SK-N-SH (cell line): Measurements from ENCODE around the gene CTNS. TPM values are rescaled to one million over a fixed set of nuclear protein-coding genes. Genes with fewer than 3 reads are reported as not detected.

ENCODE experiments used
- CTCF ChIA-PET: fragments of 300-600, 350-600 bp; formaldehyde crosslinking; extraction: SDS; loops from one replicate; lab custom pipeline; 2021; lab: Yijun Ruan, JAX
- POLR2A ChIA-PET: fragments of 350-600 bp; sonication (Branson Sonifier 250); formaldehyde crosslinking; extraction: SDS; loops from one replicate; lab custom pipeline; 2020; ENCODE audit warnings: antibody characterized with exemption, inconsistent platforms; lab: Yijun Ruan, JAX
- DNase-seq: peaks from one replicate; pipeline ENCODE4 v3.0.0; 2012
- H2AFZ ChIP-seq: fragments of 200-600 bp; sonication (generic); 2 replicates; pipeline ENCODE4 v1.8.1; 2016; ENCODE audit warnings: antibody characterized with exemption, mild to moderate bottlenecking, low read depth
- H3F3A ChIP-seq: fragments of 200-600 bp; sonication (generic); replicated peaks from 2 replicates; pipeline ENCODE3; 2016; ENCODE audit warnings: antibody characterized with exemption, mild to moderate bottlenecking; ENCODE audit not compliant: insufficient read depth
- H3K27ac ChIP-seq, 2 experiments: fragments of 200-500 bp in 1 of 2; fragments of 200-600 bp in 1 of 2; sonication (Bioruptor generic) in 1 of 2; sonication (generic), shearing (Covaris generic) in 1 of 2; 2 replicates each; pipeline versions ENCODE4 v1.5.1 to v1.6.1; 2014 to 2016; ENCODE audit warnings: low read depth in 2 of 2, inconsistent platforms in 1 of 2, low read length in 1 of 2, mild to moderate bottlenecking in 1 of 2, mixed read lengths in 1 of 2
- H3K27me3 ChIP-seq: fragments of 200-600 bp; sonication (generic), shearing (Covaris generic); 2 replicates; pipeline ENCODE4 v1.6.1; 2016; ENCODE audit warnings: mixed run types; ENCODE audit not compliant: insufficient read depth
- H3K36me3 ChIP-seq, 2 experiments: fragments of 200-500 bp in 1 of 2; fragments of 200-600 bp in 1 of 2; sonication (Bioruptor generic) in 1 of 2; sonication (generic) in 1 of 2; replicated peaks in 1 of 2; 2 replicates each; pipeline versions ENCODE3 to v1.5.1; 2014 to 2016; ENCODE audit warnings: low read length in 1 of 2, mild to moderate bottlenecking in 1 of 2; ENCODE audit not compliant: insufficient read depth in 2 of 2, control insufficient read depth in 1 of 2
- H3K4me1 ChIP-seq, 2 experiments: fragments of 200-500 bp in 1 of 2; fragments of 200-600 bp in 1 of 2; sonication (Bioruptor generic) in 1 of 2; sonication (generic), shearing (Covaris generic) in 1 of 2; 2 replicates each; pipeline versions ENCODE4 v1.5.1 to v1.6.1; 2014 to 2016; ENCODE audit warnings: low read depth in 1 of 2, low read length in 1 of 2, mixed run types in 1 of 2; ENCODE audit not compliant: insufficient read depth in 2 of 2, control insufficient read depth in 1 of 2
- H3K4me2 ChIP-seq: fragments of 200-600 bp; sonication (generic), shearing (Covaris generic); 2 replicates; pipeline ENCODE4 v1.6.1; 2017; ENCODE audit warnings: mixed run types
- H3K4me3 ChIP-seq, 2 experiments: fragments of 200-500 bp in 1 of 2; fragments of 200-600 bp in 1 of 2; sonication (Bioruptor generic) in 1 of 2; sonication (generic), shearing (Covaris generic) in 1 of 2; 2 replicates each; pipeline versions ENCODE4 v1.5.1 to v1.8.1; 2014 to 2016; ENCODE audit warnings: low read depth in 2 of 2, inconsistent platforms in 1 of 2, low read length in 1 of 2, mild to moderate bottlenecking in 1 of 2, mixed read lengths in 1 of 2, moderate library complexity in 1 of 2
- H3K79me2 ChIP-seq: fragments of 200-600 bp; sonication (generic); 2 replicates; pipeline ENCODE4 v1.8.1; 2017; ENCODE audit warnings: mild to moderate bottlenecking; ENCODE audit not compliant: insufficient read depth
- H3K9ac ChIP-seq: fragments of 200-600 bp; sonication (generic); 2 replicates; pipeline ENCODE4 v1.6.1; 2017; ENCODE audit warnings: mixed run types
- H3K9me2 ChIP-seq: fragments of 200-600 bp; sonication (generic); 2 replicates; pipeline ENCODE4 v1.6.1; 2017; ENCODE audit warnings: mixed run types
- H3K9me3 ChIP-seq: fragments of 200-600 bp; sonication (generic); 2 replicates; pipeline ENCODE4 v1.6.1; 2017; ENCODE audit warnings: mixed run types, mild to moderate bottlenecking, moderate library complexity
- H4K20me1 ChIP-seq: fragments of 200-600 bp; sonication (generic); 2 replicates; pipeline ENCODE4 v1.6.1; 2017; ENCODE audit warnings: mild to moderate bottlenecking, mixed run types; ENCODE audit not compliant: insufficient read depth
- EP300 ChIP-seq, 2 experiments: IDR thresholded peaks; 2 replicates each; pipeline versions ENCODE4 v1.4.0 to v1.6.1; 2012; ENCODE audit warnings: borderline replicate concordance in 1 of 2, low read depth in 1 of 2, low read length in 1 of 2
- EZH2phosphoT487 ChIP-seq: fragments of 200-600 bp; sonication (generic); IDR thresholded peaks from 2 replicates; pipeline ENCODE4 v1.6.1; 2017; ENCODE audit warnings: low read depth, mixed run types, mild to moderate bottlenecking, antibody characterized with exemption, moderate library complexity, borderline replicate concordance
- FOSL2 ChIP-seq: IDR thresholded peaks from 2 replicates; pipeline ENCODE4 v1.4.0; 2012; ENCODE audit warnings: low read depth, mild to moderate bottlenecking, moderate library complexity, borderline replicate concordance
- FOXM1 ChIP-seq: IDR thresholded peaks from 2 replicates; pipeline ENCODE4 v1.4.0; 2012; ENCODE audit warnings: low read depth, mild to moderate bottlenecking
- GABPA ChIP-seq: IDR thresholded peaks from 2 replicates; pipeline ENCODE4 v1.4.0; 2012; ENCODE audit warnings: low read depth, mild to moderate bottlenecking
- JUND ChIP-seq: IDR thresholded peaks from 2 replicates; pipeline ENCODE4 v1.4.0; 2012
- MEF2A ChIP-seq: IDR thresholded peaks from 2 replicates; pipeline ENCODE4 v1.4.0; 2012; ENCODE audit warnings: low read depth, borderline replicate concordance
- NFIC ChIP-seq: IDR thresholded peaks from 2 replicates; pipeline ENCODE4 v1.4.0; 2012; ENCODE audit warnings: borderline replicate concordance
- RAD21 ChIP-seq: IDR thresholded peaks from 2 replicates; pipeline ENCODE4 v1.6.1; 2012; ENCODE audit warnings: mild to moderate bottlenecking, low read length
- RCOR1 ChIP-seq: fragments of 150-350 bp; IDR thresholded peaks from 2 replicates; pipeline ENCODE4 v1.6.1; 2017; ENCODE audit warnings: antibody characterized with exemption, low read length
- RFX5 ChIP-seq: IDR thresholded peaks from 2 replicates; pipeline ENCODE4 v1.6.1; 2012; ENCODE audit warnings: mild to moderate bottlenecking, improper control_type of control experiment, low read length
- SIN3A ChIP-seq: IDR thresholded peaks from 2 replicates; pipeline ENCODE4 v1.6.1; 2012; ENCODE audit warnings: low read depth, mild to moderate bottlenecking, low read length, moderate library complexity, borderline replicate concordance
- SMC3 ChIP-seq: IDR thresholded peaks from 2 replicates; pipeline ENCODE4 v1.6.1; 2012; ENCODE audit warnings: low read depth, low read length, improper control_type of control experiment
- TCF12 ChIP-seq: IDR thresholded peaks from 2 replicates; pipeline ENCODE4 v1.4.0; 2012
- TEAD4 ChIP-seq: IDR thresholded peaks from 2 replicates; pipeline ENCODE4 v1.4.0; 2012; ENCODE audit warnings: mild to moderate bottlenecking, borderline replicate concordance; ENCODE audit not compliant: insufficient read depth
- YY1 ChIP-seq: IDR thresholded peaks from 2 replicates; pipeline ENCODE4 v1.4.0; 2012; ENCODE audit warnings: low read depth, mild to moderate bottlenecking
- ZBTB33 ChIP-seq: IDR thresholded peaks from 2 replicates; pipeline ENCODE4 v1.4.0; 2012; ENCODE audit warnings: low read depth, borderline replicate concordance
- WGBS: methylation state at CpG from one replicate; pipeline ENCODE4 v1.1.6; 2017; ENCODE audit warnings: low lambda C conversion rate; 5-methylcytosine and 5-hydroxymethylcytosine counted together
- polyA plus RNA-seq, 3 experiments: library from polyadenylated mRNA; depleted of rRNA; stranded (reverse); fragments of >200 nt; gene quantifications; 2 replicates each; pipeline ENCODE4 v1.2.3, GENCODE V29; 2012
- TF ChIP-seq, protein P1 (sequence below): fragments of 150-350 bp; IDR thresholded peaks from 2 replicates; pipeline ENCODE4 v1.6.1; 2016; ENCODE audit warnings: mild to moderate bottlenecking, low read depth, low read length
- TF ChIP-seq, protein P2 (sequence below): IDR thresholded peaks from 2 replicates; pipeline ENCODE4 v1.4.0; 2012; ENCODE audit warnings: low read depth
- TF ChIP-seq, protein P3 (sequence below): fragments of 150-350 bp; IDR thresholded peaks from 2 replicates; pipeline ENCODE4 v1.6.1; 2017; ENCODE audit warnings: antibody characterized with exemption, low read length, low read depth, borderline replicate concordance

Gene CTNS
- polyA plus RNA-seq, 1 of the 3 experiments (the other 2 are of a cell fraction): 8.2 TPM

DNA sequence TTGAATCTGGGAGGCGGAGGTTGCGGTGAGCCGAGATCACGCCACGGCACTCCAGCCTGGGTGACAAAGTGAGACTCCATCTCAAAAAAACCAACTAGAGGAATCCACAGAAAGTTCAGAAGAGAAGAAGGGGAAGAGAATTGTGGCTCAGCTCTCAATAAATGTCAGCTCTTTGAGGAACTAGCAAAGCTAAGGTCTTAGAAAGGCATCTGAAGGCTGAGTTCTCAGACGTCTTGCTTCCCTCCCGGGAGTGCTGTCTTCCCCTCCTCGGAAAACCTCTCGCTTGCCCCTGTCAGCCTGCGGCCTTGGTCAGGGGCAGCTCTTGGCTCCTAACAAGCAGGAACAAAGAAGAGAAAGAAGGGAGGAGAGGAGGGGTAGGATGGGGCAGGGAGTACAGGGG is 5.8 kb upstream of the CTNS start (continued):
- TF ChIP-seq, protein P1, sequence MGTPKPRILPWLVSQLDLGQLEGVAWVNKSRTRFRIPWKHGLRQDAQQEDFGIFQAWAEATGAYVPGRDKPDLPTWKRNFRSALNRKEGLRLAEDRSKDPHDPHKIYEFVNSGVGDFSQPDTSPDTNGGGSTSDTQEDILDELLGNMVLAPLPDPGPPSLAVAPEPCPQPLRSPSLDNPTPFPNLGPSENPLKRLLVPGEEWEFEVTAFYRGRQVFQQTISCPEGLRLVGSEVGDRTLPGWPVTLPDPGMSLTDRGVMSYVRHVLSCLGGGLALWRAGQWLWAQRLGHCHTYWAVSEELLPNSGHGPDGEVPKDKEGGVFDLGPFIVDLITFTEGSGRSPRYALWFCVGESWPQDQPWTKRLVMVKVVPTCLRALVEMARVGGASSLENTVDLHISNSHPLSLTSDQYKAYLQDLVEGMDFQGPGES: no peak
- TF ChIP-seq RCOR1 (no peak), MEF2A (no peak), SIN3A (no peak)
- TF ChIP-seq, protein P2, sequence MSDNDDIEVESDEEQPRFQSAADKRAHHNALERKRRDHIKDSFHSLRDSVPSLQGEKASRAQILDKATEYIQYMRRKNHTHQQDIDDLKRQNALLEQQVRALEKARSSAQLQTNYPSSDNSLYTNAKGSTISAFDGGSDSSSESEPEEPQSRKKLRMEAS: no peak

DNA sequence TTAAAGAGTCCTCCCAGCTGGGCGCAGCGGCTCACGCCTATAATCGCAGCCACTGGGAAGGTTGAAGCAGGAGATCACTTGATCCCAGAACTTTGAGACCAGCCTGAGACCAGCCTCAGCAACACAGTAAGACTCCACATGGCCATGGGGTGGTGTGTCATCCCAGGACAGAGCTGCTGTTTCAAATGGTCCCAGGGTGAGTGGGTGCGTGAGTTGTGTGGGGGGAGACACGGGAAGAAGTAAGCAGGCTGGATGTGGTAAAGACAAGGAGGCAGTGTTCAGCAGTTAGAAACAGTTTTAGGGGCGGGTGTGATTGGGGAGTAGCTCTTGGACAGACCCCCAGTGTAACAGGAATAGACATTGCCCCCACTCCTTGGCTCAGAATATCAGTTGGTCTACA is 4.3 kb upstream of the CTNS start:
- no peak overlapping the region for H3K9ac ChIP-seq
- H3K9me2 ChIP-seq: no peaks in the 10 kb centered on the region
- H3K4me1 ChIP-seq: peaks cover 0 to 2% of the 10 kb centered on the region in 2 experiments; a peak in 1 of 4 replicates
- H3K36me3 ChIP-seq: peaks cover 0 to 4% of the 10 kb centered on the region in 2 experiments
- no peak overlapping the region for H2AFZ ChIP-seq
- no peaks in the 10 kb centered on the region for H3K27me3 ChIP-seq
- no peaks in the 10 kb centered on the region for H3F3A ChIP-seq
- POLR2A ChIA-PET: no interaction called here
- H3K4me3 ChIP-seq: no peak overlapping the region
- WGBS: 89% methylated on average over 4 of the region's 7 CpGs
- no peak overlapping the region for H3K27ac ChIP-seq
- peaks cover 42% of the 10 kb centered on the region for H3K79me2 ChIP-seq
- CTCF ChIA-PET: no interaction called here
- H3K4me2 ChIP-seq: no peak overlapping the region
- H4K20me1 ChIP-seq: no peaks in the 10 kb centered on the region
- DNase-seq: no peak
- TF ChIP-seq RFX5 (no peak), SMC3 (no peak)
- H3K9me3 ChIP-seq: no peaks in the 10 kb centered on the region

DNA sequence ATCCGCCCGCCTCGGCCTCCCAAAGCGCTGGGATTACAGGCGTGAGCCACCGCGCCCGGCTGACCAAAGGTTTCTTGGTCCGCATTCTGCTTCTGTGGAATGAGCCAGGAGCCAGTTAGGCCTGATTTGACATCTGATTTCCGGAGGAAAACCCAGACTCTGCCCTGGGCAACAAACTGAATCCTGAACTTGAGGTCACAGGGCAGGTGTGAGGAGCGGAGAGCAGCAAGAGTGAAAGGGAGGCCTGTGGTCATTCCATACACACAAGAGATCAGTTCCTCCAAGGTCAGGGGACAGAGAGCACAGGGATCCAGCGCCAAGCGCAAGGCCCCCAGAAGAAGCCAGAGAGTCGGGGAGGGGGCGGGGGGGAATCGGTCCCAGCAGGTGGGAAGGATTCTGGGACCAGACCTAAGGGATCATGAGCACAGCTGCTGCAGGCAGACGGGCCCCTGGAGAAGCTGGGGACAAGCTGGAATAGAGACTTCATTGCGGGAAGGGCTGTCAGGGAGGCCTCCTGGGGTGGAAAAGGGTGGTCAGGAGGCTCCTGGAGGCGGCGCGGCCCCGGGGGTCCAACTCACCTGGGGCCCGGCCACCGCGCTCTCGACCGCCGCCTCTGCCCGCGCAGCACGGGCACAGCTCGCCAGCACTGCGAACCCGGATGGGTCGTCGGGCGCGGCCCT is 946 bp upstream of the CTNS start:
- Histone ChIP-seq H3K27me3 (no peaks in the 10 kb centered on the region), H3K9ac (peak overlapping the region; percentile 94), H3K9me2 (no peaks in the 10 kb centered on the region), H2AFZ (peak overlapping the region; percentile 95), H3K4me2 (peak overlapping the region; percentile 95), H3K9me3 (no peaks in the 10 kb centered on the region), H4K20me1 (no peaks in the 10 kb centered on the region), H3K79me2 (peaks cover 42% of the 10 kb centered on the region), H3K27ac (peak overlapping the region; percentile 44 to 97; a peak in 2 of 4 replicates), H3K4me1 (peaks cover 0 to 4% of the 10 kb centered on the region in 2 experiments; a peak in 1 of 4 replicates), H3F3A (no peaks in the 10 kb centered on the region), H3K4me3 (peak overlapping the region; percentile 83 to 94), H3K36me3 (no peaks in the 10 kb centered on the region)
- 52% methylated on average over 16 of the region's 38 CpGs for WGBS
- peak; percentile 41 for DNase-seq
- CTCF ChIA-PET: interaction anchor here (1.0 to 1.6 kb wide), 5 partner anchors 9 to 42 kb away, joined by 3 to 5 read pairs (median 3); no protein-coding TSS in a partner anchor
- POLR2A ChIA-PET: interaction anchor here (0.7 to 1.3 kb wide), 5 partner anchors 8 to 507 kb away, joined by 3 to 10 read pairs (median 4); partner anchors contain the start of genes CYB5D2, TAX1BP3 and ZZEF1
- TF ChIP-seq GABPA (no peak), FOXM1 (no peak), JUND (no peak), ZBTB33 (no peak), YY1 (no peak), TCF12 (no peak), SIN3A (no peak), FOSL2 (no peak), TEAD4 (no peak), NFIC (no peak), RAD21 (no peak), EP300 (IDR thresholded peaks at IDR 0.05; ENCODE audit: borderline replicate concordance in 1 of 2, low read depth in 1 of 2, low read length in 1 of 2) (no peak), EZH2phosphoT487 (no peak)
- TF ChIP-seq, protein P3, sequence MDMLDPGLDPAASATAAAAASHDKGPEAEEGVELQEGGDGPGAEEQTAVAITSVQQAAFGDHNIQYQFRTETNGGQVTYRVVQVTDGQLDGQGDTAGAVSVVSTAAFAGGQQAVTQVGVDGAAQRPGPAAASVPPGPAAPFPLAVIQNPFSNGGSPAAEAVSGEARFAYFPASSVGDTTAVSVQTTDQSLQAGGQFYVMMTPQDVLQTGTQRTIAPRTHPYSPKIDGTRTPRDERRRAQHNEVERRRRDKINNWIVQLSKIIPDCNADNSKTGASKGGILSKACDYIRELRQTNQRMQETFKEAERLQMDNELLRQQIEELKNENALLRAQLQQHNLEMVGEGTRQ: no peak
